ENCODE data around the gene STRIP2.

The STRIP2 gene

DNA sequence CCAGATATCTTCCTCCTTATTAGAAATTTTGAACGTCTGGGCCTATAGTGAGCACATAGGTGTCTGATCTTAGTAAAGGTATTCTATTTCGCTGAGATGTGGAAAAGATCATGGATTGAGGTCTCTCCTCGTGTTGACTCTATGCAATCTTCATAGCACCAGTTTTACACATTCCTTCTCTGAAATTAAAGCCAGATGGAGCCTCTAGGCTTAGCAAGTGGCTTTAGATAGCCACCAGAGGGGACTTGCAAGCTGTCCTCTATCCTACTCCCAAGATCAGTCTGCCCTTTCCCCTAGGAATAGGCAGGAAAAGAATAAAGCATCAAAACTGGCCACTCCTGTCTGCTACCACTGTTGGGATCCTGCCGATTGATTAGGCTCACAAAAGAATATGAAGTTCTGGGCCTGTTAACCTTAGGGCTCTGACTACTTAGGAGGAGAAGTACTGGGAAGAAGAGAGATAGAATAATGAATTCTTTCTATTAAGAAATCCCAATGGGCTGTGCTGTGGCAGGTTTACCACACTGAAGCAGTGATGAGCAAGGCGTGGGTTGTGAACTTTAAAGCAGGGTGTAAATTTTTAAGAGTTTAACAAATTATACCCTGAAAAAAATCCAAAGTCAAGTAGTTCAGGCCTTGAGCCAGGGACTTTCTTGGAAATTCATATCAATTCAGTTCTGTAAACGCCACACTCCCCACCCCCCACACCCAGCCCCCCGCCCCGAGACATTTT, 2.2 kb upstream of the STRIP2 start:
- ChIA-PET CTCF (no interaction called here), POLR2A (no interaction called here)
- TF ChIP-seq ARNT (IDR thresholded peaks at IDR 0.05) (no peak), FOXM1 (IDR thresholded peaks at IDR 0.05; ENCODE audit: borderline replicate concordance) (no peak), TARDBP (IDR thresholded peaks at IDR 0.05) (no peak), BHLHE40 (IDR thresholded peaks at IDR 0.05; ENCODE audit: borderline replicate concordance) (no peak)
- DNase-seq (ENCODE audit: extremely low spot score) = no peak

DNA sequence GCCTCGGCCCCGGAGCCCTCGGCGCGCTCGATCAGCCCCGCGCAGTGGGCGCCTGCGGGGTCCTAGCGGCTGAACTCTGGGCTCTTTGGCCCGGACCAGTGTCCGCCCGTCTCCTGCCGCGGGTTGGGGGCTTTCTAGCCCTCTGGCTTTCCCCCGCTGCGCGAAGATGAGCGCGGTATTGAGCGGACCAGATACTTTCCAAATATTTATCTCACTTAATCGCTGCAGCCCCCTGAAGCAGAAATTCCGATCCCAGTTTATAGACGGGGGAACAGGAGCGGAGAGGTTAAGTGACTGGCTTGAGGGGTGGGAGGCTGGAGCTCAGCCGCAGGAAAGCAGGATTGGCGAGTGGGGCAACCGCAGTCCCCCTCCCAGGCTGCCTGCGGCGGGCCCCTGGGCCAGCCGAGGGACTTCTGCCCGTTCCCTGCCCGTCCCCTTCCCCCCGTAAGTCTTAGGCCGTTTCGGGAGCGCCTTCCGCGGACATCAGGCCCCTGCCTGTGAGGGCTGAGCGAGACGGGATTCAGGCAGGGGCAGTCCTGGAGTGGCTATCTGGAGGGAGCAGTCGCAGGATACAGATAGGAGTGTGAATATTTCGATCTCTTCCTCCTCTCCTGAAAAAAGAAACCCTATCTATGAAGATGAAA, 565 bp downstream of the STRIP2 start:
- no peak for TF ChIP-seq L3MBTL2 (conservative IDR thresholded peaks at IDR 0.05)
- TF ChIP-seq FOXA1 (IDR thresholded peaks at IDR 0.05) = no peak
- peak; percentile 30 for DNase-seq (ENCODE audit: extremely low spot score)
- ChIA-PET POLR2A (interaction anchor here (0.9 to 2.4 kb wide), 5 partner anchors 8 to 64 kb away, joined by 3 to 7 read pairs (median 3); no protein-coding TSS in a partner anchor), CTCF (interaction anchor here (0.9 to 1.4 kb wide), 5 partner anchors 19 to 173 kb away, joined by 3 to 6 read pairs (median 4); no protein-coding TSS in a partner anchor)

DNA sequence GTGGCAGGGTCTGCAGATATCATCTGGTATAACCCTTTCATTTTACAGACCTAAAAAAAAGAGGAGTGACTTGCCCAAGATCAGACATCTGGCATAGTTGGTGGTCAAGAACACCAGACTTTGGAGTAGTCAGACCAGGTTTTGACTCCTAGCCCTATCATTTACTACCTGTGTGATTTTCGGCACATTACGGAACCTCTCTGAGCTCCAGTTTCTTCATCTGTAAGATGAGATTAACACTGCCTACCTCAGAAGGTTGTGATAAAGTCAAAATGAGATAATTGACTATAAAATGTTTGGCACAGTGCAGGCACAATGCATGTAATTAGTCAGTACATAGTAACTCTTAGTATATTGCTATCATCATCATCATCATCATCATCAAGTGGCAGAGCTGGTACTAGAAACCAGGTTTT, 1.2 kb downstream of the STRIP2 start:
- no peak for DNase-seq (ENCODE audit: extremely low spot score)
- CTCF ChIA-PET = no interaction called here

GRCh38 chr7:129436335-129436923, 2.2 kb downstream of the STRIP2 start:
- TF ChIP-seq LEF1 (IDR thresholded peaks at IDR 0.05; ENCODE audit: borderline replicate concordance) (no peak), FOXA1 (IDR thresholded peaks at IDR 0.05) (no peak), SP1 (IDR thresholded peaks at IDR 0.05) (no peak), NFRKB (IDR thresholded peaks at IDR 0.05) (no peak), ZNF384 (IDR thresholded peaks at IDR 0.05) (no peak), HDGF (IDR thresholded peaks at IDR 0.05; ENCODE audit: borderline replicate concordance) (no peak), ARNT (IDR thresholded peaks at IDR 0.05) (no peak), L3MBTL2 (conservative IDR thresholded peaks at IDR 0.05) (no peak)
- DNase-seq (ENCODE audit: extremely low spot score) = no peak
- ChIA-PET POLR2A (no interaction called here), CTCF (no interaction called here)

More for the DNA sequence above, 1.2 kb downstream of the STRIP2 start:
- POLR2A ChIA-PET = interaction anchor here (2.4 kb wide), 1 partner anchor 8 kb away, joined by 7 read pairs; no protein-coding TSS in a partner anchor
- TF ChIP-seq L3MBTL2 (conservative IDR thresholded peaks at IDR 0.05) = no peak
- TF ChIP-seq ZNF384 (IDR thresholded peaks at IDR 0.05) = no peak
- TF ChIP-seq LEF1 (IDR thresholded peaks at IDR 0.05; ENCODE audit: borderline replicate concordance) = no peak
- no peak for TF ChIP-seq NFRKB (IDR thresholded peaks at IDR 0.05)
- TF ChIP-seq SUZ12 (IDR thresholded peaks at IDR 0.05) = no peak
- TF ChIP-seq FOXM1 (IDR thresholded peaks at IDR 0.05; ENCODE audit: borderline replicate concordance) = no peak
- no peak for TF ChIP-seq ELF4 (IDR thresholded peaks at IDR 0.05)
- TF ChIP-seq TARDBP (IDR thresholded peaks at IDR 0.05) = no peak
- TF ChIP-seq FOXK2 (IDR thresholded peaks at IDR 0.05) = no peak
- TF ChIP-seq ARNT (IDR thresholded peaks at IDR 0.05) = no peak
- no peak for TF ChIP-seq BHLHE40 (IDR thresholded peaks at IDR 0.05; ENCODE audit: borderline replicate concordance)
- no peak for TF ChIP-seq PKNOX1 (IDR thresholded peaks at IDR 0.05)
- TF ChIP-seq FOXA1 (IDR thresholded peaks at IDR 0.05) = no peak
- TF ChIP-seq SP1 (IDR thresholded peaks at IDR 0.05) = no peak
- no peak for TF ChIP-seq HDGF (IDR thresholded peaks at IDR 0.05; ENCODE audit: borderline replicate concordance)
- TF ChIP-seq CTBP1 (IDR thresholded peaks at IDR 0.05; ENCODE audit: borderline replicate concordance) = no peak

- no peak for DNase-seq (ENCODE audit: extremely low spot score)
- ChIA-PET POLR2A (no interaction called here), CTCF (no interaction called here)
- TF ChIP-seq TARDBP (IDR thresholded peaks at IDR 0.05) (no peak), FOXM1 (IDR thresholded peaks at IDR 0.05; ENCODE audit: borderline replicate concordance) (no peak), FOXA1 (IDR thresholded peaks at IDR 0.05) (no peak), PKNOX1 (IDR thresholded peaks at IDR 0.05) (no peak), HDGF (IDR thresholded peaks at IDR 0.05; ENCODE audit: borderline replicate concordance) (no peak), ELF4 (IDR thresholded peaks at IDR 0.05) (no peak), BHLHE40 (IDR thresholded peaks at IDR 0.05; ENCODE audit: borderline replicate concordance) (no peak), FOXK2 (IDR thresholded peaks at IDR 0.05) (no peak), L3MBTL2 (conservative IDR thresholded peaks at IDR 0.05) (no peak), SUZ12 (IDR thresholded peaks at IDR 0.05) (no peak), CTBP1 (IDR thresholded peaks at IDR 0.05; ENCODE audit: borderline replicate concordance) (no peak), ZNF384 (IDR thresholded peaks at IDR 0.05) (no peak)
These were observed 3.0 kb downstream of the STRIP2 start for GRCh38 chr7:129437190-129437589.

DNA sequence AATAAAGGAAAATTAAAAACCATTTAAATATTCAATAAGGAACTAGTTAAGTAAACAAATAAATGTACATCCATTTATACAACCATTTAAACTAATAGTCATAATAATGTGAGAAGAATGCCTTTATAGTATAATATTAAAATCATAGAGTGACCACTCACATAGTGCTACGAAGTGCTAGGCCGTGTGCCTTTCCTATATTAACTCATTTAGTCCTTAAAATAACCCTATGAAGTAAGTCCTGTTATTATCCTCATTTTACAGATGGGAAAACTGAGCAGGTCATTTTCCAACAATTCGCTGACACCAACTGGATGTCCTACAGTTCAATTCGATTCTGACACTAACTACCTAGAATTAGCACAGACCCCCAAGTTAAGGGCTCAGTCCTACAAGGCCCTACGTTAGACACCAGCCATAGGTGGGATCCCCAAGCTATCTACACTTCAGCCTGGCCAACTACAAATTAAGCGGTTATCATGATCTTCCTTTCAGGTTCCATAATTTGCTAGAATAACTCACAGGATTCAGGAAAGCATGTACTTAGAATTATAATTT, 4.1 kb downstream of the STRIP2 start:
- no peak for DNase-seq (ENCODE audit: extremely low spot score)
- ChIA-PET CTCF (interaction anchor here (1.5 kb wide), 1 partner anchor 95 kb away, joined by 4 read pairs; no protein-coding TSS in a partner anchor), POLR2A (no interaction called here)

More for the DNA sequence above, 4.1 kb downstream of the STRIP2 start:
- TF ChIP-seq ARNT (IDR thresholded peaks at IDR 0.05) = no peak
- TF ChIP-seq SP1 (IDR thresholded peaks at IDR 0.05) = no peak
- no peak for TF ChIP-seq SUZ12 (IDR thresholded peaks at IDR 0.05)
- TF ChIP-seq FOXK2 (IDR thresholded peaks at IDR 0.05) = no peak
- TF ChIP-seq BHLHE40 (IDR thresholded peaks at IDR 0.05; ENCODE audit: borderline replicate concordance) = no peak
- TF ChIP-seq NFRKB (IDR thresholded peaks at IDR 0.05) = no peak
- TF ChIP-seq CTBP1 (IDR thresholded peaks at IDR 0.05; ENCODE audit: borderline replicate concordance) = no peak
- TF ChIP-seq TARDBP (IDR thresholded peaks at IDR 0.05) = no peak
- no peak for TF ChIP-seq FOXA1 (IDR thresholded peaks at IDR 0.05)
- TF ChIP-seq LEF1 (IDR thresholded peaks at IDR 0.05; ENCODE audit: borderline replicate concordance) = no peak
- no peak for TF ChIP-seq ELF4 (IDR thresholded peaks at IDR 0.05)
- TF ChIP-seq ZNF384 (IDR thresholded peaks at IDR 0.05) = no peak

All from HEK293T (cell line).